ENCODE measurements around the gene PLEKHA4.

Gene PLEKHA4

GRCh38 chr19:48822514-48822913, 45.9 kb downstream of the PLEKHA4 start:
- DNase-seq, result no peak

DNA sequence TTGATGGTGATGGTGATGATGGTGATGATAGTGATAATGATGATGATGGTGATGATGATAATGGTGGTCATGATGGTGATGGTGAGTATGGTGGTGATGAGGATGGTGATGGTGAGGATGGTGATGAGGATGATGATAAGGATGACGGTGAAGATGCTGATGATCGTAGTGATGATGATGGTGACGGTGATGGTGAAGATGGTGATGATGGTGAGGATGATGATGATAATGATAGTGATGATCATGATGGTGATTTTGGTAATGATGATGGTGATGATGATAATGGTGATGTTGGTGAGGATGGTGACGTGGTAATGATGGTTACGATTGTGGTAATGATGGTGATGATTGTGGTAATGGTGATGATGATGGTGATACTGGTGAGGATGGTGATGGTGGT, 46.8 kb downstream of the PLEKHA4 start:
- no peak for DNase-seq

GRCh38 chr19:48819366-48819816, 49.0 kb downstream of the PLEKHA4 start:
- DNase-seq, result no peak

DNA sequence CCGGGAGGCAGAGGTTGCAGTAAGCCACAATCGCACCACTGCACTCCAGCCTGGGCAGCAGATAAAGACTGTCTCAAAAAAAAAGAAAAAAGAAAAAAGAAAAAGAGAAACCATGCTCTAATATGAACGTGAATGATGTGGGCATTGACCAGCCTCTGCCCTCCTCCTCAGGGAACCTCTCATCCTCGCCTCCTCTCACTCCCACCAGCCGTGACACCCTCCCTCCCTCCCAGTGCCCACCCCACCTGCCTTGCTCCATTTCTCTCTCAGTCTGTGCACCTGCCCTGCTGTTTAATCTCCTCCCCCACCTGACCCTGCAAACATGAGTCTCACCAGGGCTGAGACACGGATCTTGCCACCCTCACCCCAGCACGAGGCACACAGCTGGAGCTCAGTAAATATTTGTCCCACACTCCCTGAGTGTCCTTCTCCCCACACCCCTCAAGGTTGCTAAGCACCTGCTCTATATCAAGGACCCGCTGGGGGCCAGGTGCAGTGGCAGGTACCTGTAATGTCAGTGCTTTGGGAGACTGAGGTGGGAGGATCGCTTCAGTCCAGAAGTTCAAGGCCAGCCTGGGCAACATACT, 50.1 kb downstream of the PLEKHA4 start:
- DNase-seq, result no peak

DNA sequence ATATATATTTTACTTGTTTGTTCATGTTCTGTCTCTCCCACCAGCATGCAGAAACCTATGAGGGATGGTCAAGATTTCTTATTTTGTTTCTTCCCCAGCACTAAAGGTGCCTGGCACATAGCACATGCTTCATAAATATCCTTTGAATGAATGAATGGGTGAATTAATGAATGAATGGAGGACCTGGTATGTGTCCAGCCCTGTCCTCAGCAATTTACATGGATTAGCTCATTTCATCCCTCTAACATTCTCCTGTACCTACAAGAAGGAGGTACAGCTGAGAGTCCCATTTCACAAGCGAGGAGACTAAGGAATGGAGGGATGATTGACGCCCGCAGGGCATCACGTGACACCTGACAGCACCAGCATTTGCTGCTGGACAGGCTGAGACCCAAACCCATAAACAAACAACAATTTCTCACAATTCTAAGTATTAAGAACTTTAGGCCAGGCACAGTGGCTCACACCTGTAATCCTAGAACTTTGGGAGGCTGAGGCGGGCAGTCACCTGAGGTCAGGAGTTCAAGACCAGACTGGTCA, 50.8 kb downstream of the PLEKHA4 start:
- no peak for DNase-seq

DNA sequence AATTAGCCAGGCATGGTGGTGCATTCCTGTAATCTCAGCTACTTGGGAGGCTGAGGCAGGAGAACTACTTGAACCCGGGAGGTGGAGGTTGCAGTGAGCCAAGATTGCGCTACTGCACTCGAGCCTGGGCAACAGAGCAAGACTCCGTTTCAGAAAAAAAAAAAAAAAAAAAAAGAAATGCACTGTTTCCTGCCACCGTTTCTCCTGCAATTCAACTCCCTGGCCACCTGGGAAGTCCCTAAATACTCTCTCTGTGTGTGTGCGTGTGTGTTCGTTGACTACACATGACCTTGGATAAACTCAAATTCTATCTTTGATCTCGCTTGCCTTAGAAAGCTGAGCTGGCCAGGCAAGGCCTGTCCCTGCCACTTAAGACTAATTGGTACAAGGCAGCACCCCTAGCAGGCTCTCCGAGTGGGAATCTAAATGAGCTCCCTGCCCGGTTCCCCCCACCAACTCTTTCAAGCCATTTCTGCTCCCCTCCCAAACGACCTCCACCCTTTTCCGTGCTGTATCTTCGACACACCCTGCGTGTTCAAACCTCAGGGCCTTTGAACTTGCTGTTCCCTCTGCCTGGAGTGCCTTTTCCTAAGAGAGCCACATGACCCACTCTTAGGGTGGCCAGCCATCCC, 52.4 kb downstream of the PLEKHA4 start:
- DNase-seq, result no peak

GRCh38 chr19:48814895-48815294, 53.5 kb downstream of the PLEKHA4 start:
- DNase-seq, result no peak

DNA sequence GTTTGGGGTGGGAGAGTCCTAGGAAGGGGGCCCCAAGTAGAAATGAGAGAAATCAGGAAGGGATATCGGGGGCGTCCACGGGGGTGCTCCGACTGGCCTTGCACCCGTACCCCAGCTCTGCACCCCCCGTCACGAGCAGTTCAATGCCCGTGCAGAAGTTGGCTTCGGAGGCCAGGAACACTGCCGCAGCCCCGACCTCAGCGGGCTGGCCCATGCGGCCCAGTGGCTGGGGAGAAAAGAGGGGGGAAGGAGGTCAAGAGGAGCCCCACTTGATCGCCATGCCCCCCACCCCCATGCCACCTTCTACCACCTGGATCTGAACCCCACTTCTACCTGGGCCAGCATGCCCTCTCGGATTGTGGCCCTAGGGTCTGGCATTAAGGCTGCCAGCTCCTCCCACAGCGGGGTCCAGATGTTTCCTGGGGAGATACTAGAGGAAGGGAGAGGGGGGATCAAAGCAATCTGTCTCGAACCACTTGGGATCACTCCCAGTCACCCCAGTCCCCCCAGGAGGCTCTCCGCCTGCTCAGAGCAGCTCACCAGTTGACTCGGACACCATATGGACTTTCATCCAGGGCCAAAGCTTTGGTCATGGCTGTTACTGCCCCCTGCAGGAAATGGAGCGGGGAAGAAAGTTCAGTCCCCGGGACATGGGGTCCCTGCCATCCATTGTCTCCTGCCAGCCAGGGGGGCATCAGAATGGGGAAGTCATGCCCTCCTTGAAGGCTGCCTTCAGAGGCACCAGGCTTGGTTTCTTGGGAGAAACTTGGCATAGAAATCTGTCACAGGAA, 55.1 kb downstream of the PLEKHA4 start:
- DNase-seq, result no peak

DNA sequence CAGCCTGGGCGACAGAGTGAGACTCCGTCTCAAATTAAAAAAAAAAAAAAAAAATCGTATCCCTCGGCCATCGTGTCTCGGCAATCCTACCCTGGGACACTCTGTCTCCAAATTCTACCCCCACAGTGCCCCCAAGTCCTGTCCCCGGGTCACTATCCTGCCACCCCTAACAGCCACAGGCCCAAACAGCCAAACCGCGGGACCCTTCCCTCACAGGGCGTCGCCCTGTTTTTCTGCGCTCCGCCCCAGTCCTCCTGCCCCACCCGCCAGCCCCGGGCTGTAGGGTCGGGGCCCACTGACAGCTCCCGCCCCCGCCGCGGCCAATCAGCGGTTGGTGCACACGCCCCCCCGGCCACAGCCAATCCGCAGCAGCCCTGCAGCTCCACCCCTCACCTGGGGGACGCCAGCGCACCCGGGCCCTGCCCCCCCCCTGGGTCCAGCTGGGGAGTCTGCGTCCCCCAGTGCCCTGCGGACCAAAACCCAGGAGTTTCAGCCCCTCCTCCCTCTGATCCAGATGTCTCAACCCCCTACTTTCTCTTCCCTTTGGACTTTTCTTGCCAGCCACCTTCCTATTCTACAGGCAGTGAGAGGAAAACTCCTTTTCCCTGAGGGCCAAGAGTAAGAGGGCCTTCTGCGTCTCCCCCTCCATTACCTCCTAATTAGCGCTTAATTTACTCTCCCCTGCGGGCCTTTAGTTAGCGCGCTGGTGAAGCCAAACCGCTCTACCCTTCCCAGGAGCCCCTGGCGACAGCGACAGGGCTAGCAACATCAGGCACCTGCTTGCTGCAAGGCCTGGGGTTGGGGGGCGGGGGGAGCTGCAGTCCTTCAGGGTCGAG, 56.1 kb downstream of the PLEKHA4 start:
- DNase-seq, result peak; percentile 44

DNA sequence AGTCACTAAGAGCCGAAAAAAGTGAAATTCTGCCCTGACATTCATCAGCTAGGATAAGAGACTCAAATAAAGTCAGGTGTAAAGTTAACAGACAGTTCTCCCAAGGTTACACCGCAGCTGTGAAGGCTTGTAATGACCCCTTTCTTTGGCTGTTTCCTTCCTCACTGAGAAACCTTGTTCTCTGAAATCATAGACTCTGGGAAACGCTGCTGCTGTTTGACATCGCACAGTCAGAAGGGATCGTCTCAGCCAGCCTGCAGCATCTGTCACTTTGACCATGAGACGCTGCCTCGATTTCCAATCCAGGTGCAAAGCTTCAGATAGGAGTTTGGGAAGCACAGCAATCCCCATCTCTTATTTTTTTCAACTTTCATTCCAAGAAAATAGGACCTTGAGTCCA, 58.3 kb downstream of the PLEKHA4 start:
- no peak for DNase-seq

DNA sequence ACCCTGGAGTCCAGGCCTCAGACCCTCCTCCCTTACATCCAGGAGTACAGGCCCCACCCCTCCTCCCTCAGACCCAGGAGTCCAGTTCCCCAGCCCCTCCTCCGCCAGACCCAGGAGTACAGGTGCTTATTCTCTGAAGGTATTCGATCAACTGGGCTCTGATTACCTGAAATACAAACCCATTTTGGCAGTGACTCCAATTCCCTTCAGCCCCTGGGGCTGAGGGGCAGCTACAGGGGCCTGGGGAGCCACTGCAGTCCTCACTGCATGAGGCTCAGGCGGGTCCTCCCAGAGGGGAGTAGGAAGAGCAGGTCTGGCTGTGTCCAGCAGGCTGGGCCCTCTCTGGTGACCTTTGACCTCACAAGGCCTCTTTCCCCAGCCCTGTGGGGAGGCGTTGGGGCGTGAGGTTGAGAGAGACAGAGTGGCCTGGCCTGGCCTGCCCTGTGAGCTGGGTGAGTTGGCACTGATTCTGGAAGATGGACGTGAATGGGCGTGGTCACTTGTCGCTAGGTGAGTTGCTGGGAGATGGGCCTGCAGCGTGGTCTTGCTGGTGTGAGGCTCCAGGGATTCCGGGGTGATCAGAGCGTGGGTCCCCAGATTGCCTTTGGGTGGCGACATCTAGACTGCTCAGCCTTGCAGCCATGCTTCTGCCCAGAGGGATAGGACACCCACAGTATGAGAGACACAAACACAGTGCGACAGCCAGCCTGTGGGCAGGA, 60.7 kb downstream of the PLEKHA4 start:
- DNase-seq, result no peak

GRCh38 chr19:48806818-48807589, 61.4 kb downstream of the PLEKHA4 start:
- DNase-seq, result no peak

DNA sequence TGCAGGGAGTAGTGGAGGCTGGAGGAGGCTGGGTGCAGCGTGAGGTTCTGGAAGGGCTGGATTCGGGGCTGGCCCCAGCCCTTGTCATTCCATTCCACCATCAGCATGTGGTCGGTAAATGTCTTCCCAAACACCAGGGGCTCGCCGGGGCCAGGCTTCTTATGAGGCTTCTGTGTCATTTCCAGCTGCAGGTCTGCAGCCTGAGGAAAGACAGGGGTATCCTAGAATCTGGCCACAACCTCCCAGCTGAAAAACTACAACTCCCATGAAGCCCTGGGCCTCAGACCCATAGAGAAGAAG, 61.9 kb downstream of the PLEKHA4 start:
- DNase-seq, result peak; percentile 55

GRCh38 chr19:48805452-48805851, 63.0 kb downstream of the PLEKHA4 start:
- no peak for DNase-seq

DNA sequence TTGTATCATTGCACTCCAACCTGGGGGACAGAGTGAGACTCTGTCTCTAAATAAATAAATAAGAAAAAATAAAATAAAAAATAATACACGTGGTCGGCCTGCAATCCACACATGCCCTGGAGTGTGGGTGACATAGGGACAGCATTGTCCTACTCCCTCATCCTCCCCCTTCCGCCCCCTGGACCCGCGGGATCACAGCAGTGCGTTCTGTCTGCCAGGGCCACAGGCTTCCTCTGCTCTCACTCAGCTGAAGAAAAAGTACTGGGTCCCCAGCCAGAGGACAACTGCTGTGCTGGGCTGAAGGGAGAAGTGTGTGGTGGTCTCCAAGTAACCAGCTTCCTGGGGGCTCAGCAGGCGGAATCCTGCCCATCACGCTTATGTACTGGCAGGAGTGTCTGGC, 63.9 kb downstream of the PLEKHA4 start:
- DNase-seq, result no peak

DNA sequence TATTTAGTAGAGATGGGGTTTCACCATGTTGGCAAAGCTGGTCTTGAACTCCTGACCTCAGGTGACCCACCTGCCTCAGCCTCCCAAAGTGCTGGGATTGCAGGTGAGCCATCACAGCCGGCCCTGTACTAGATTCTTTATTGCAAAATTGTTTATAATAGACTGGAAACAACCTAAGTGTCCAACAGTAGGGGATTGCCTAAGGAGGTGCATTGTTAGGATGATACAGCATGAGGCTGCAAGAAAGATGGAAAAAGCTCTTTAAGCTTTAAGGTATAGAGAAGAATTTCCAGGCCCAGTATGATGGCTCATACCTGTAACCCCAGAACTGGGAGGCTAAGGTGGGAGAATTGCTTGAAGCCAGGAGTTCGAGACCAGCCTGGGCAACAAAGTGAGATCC, 65.8 kb downstream of the PLEKHA4 start:
- DNase-seq, result no peak

DNA sequence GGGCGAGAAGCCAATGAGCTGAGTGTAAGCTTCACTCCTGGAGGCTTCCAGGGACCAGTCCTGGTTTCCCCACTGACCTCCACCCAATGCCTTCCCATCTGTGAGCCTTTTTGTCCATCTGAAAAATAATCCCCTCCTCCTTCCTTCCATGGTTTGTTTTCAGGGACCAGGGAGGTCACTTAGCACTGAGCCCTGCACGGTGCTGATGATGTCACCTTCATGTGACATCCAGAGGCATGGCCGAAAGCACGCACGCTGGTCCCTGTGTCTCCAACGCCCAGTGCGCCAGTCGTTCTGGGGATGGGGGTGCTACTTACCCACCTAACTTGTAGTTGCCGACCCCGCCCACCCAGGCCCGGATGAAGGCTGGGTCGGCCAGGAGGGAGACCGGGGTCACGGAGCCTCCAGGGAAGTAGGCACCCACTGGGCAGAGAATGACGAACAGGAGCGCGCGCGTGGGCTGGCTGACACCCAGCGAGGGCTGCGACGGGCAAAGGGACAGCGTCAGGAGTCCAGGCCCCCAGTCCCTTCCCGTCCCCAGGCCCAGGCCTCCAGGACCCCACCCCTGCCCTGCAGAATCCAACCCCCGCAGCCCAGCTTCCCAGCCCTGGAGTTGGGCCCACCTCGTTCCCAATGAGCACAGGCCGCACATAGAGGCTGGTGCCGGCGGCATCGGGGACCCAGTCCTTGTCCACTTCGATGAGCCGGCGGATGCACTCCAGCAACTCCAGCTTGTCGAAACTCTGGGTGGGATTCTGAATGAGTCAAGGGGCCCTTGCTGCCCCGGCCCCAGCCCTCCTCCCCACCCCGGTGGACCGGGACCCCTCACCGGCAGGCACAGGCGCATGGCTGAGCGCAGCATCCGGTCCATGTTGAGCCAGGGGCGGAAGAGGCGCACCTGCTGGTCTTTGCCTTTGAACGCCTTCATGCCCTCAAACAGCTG, 68.8 kb downstream of the PLEKHA4 start:
- DNase-seq, result no peak

DNA sequence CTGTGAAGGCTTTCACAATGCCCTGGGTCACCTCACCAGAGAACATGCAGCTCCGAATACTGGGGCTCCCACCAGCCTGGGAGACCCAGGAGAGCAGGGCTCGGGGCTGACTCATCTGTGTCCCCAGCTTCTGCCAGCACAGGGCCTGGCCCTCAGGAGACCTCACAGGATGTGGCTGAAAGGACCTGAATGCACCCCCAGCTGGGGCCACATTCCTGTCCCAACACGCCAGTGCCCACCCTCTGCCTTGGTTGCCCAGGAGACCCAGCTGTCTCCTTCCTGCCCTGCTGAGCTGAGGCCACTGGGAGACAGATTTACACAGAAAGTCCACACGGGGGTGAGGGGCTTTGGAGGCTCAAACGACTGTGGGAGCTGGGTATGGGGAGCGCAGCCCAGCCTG, 69.5 kb downstream of the PLEKHA4 start:
- DNase-seq, result no peak

DNA sequence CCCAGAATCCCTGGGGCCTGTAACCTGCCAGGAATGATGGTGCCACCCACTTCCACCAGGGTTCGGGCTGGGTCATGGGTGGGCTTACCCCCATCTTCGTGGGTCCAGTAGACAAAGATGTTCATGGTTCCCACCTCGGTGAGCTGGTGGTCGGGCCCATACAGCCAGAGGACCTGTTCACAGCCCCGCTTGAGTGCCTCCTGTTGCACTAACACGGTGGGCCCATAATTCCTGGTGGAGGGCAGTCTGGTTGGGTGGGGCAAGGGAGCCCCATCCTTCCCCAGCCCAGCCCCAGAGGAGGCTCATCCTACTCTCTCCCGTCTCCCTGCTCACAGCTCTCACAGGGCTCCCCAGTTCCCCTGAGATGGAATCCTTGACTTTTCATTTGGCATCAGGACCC, 71.3 kb downstream of the PLEKHA4 start:
- no peak for DNase-seq

GRCh38 chr19:48796298-48797083, 71.9 kb downstream of the PLEKHA4 start:
- DNase-seq, result no peak

Measured in suppressor macrophage treated with lipopolysaccharide for 4 hours (primary cell).